Measurements from ENCODE around the gene SCAMP3.
"Not testable (repeated sequence)": the region's sequence is repeated elsewhere in the genome, so short reads cannot be mapped to it uniquely, and the experiment has no call there.

The SCAMP3 gene

DNA sequence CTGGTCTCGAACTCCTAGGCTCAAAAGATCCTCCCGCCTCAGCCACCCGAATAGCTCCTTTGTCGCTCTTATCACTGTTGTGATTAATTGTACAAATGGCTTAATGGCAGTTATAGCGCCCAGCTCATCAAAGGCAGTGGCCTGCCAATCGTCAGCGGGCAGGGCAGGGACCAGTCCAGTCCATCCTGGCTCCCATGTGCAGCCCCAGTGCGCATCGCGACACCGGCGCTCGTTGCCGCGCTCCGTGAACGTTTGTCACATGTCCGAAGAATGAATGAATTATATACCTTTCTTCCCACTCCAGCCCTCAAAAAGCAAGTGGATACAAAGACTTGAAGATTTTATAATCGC is 35.3 kb downstream of the SCAMP3 start:
- no peak for DNase-seq

DNA sequence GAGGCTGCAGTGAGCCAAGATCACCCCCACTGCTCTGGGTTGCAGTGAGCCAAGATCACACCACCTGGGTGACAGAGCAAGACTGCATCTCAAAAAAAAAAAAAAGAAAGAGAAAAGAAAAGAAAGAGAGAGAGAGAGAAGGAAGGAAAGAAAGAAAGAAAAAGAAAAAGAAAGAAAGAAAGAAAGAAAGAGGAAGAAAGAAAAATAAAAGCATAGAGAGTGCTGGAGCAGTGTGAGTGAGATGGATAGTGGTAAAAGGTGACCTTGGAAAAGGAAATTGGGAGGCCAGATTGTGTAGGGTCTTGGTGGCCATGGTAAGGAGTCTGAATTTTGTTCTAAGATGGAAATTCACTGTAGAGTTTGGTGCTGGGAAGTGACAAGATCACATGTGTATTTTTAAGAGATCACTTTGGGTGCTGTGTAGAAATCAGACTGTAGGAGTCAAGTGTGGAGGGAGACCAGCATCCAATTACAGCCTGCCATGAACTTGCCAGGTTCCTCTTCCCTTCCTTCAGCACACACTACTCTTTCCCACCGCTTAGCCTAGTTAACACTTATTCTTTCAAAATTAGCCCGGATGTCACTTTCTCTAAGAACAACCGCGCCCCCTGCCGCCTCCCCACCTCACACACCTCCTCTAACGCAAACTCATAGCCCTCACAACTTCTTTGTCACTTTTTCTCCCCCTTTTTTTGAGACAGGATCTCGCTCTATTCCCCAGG is 35.8 kb downstream of the SCAMP3 start:
- peak; percentile 81 for DNase-seq

DNA sequence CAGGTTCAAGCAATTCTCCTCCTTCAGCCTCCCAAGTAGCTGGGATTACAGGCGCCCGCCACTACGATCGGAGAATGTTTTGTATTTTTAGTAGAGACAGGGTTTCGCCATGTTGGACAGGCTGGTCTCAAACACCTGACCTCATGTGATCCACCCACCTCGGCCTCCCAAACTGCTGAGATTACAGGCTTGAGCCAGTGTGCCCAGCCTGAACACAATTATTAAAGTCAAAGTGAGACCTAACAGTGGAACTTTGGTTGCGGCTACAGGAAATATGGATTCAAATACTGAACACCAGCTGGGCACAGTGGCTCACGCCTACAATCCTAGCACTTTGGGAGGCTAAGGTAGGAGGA is 36.8 kb downstream of the SCAMP3 start:
- not testable (repeated sequence) for DNase-seq

DNA sequence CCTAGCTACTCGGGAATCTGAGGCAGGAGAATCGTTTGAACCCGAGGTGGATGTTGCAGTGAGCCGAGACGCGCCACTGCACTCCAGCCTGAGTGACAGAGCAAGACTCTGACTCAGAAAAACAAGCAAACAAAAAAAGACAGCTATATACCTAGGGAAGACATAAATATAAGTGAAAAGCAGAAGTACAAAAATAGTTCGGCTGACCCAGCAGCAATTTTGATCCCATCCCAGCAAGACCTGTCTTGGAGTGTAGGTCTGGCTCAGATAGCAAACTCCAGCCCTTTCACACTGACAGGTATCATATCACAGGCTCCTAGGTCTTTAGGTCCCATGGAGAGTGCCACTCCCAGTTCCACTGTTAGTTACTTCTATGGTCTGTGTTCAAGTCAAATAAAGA is 39.1 kb downstream of the SCAMP3 start:
- no peak for DNase-seq

DNA sequence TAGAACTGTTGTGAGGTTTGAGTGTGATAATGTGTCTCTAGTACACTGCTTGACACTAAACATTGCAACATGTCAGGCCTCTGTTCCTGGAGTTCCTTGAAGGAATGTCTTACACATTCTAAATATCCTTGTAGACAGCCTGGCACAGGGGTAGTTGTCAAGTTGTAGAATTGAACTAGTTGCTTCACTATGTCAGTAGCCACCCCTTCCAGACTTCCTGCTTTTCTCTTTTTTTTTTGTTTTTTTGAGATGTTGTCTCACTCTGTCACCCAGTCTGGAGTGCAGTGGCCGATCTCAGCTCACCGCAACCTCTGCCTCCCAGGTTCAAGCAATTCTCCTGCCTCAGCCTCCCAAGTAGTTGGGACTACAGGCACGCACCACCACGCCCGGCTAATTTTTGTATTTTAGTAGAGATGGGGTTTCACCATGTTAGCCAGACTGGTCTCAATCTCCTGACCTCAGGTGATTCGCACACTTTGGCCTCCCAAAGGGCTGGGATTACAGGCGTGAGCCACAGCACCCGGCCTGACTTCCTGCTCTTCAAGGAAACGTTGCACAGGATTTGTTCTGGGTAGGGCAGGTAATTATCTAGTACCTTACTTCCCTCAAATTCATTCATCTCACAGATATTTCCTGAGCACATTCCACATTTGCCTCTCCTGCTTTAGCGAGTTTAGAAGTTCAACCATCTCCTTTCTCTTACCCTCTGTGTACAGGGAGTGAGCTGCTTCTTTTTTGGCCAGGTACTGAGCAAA is 41.8 kb downstream of the SCAMP3 start:
- not testable (repeated sequence) for DNase-seq

DNA sequence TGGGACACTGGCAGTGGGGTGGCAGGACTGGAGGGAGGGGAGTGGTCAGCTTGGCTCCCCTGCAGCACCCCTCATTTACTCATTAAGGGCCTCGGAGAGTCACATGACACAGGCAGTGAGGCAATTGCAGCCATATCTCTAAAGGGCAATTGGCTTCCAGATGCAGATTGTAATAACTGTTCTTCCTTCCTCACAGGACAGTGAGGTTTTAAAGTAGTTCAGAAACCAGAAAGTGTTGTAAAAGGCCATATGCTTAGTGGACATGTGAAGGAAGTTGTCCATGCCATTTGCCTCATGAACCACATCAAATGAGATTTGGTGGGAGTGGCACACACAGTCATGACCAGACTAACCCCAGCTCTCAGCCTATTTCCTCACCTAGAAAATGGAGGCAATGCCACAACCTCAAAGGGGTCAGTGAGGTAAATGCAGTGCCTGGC is 42.5 kb downstream of the SCAMP3 start:
- no peak for DNase-seq

DNA sequence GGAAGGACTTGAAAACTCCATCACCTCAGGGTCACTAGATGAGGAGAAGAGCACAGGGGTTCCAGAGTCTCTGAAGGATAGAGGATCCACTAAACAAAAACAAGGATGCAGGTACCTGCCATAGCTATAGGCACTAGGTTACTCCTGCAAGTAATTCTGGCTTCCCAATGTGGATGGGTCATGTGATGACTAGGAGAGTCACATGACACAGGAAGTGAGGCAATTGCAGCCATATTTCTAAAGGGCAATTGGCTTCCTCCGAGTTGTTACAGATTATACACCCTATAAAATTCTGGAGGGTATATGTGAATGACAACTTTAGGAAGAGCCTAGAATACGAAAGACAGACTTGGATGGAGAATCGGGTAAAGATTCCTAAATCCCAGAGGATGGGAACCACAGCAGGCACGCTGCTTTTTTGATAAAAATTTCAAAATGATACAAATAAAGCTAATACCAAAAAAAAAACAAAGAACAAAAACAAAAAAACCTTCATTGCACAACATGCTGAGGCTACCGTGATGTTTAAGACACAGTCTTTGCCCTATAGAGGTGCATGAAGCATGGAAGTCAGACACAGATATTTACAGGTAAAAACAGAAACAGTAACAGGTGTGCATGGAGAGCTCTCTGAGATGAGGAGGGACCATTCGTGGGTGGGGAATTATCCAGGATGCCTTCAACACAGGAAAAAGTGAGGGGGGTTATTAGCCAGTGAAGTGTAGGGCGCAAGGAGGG is 43.1 kb downstream of the SCAMP3 start:
- DNase-seq, result no peak

DNA sequence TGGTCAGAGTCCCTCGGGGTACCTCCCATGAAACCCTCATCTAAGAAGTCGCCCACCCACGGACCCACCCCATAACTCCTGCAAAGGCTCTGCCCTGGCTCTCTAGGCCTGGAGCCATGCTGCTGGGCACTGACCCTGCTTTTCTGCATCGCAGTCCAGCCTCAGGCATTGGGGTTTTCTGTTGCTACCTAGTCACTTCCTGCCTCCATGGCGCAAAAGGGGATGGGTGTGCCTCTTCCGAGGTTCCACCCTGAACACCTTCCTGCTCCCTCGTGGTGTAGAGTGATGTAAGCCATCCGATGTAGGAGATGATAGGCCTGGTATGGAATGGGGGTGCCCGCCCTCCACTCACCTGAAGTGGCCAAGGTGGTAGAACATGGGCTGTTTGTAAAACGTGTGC is 47.5 kb downstream of the SCAMP3 start:
- not testable (repeated sequence) for DNase-seq

DNA sequence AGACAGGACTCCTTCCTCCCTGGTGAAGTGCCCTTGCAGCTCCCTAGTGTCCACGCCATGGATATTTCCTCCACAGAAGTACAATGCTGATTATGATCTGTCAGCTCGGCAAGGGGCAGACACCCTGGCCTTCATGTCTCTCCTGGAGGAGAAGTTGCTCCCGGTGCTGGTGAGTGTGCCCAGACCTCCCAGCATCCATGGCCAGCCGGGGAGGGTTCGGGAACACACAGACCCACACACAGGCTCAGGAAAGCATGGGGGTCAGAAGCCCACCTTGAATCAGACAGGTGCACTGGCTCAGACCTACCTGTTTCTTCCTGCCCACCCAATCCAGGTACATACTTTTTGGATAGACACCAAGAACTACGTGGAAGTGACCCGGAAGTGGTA is 50.1 kb downstream of the SCAMP3 start:
- DNase-seq, result not testable (repeated sequence)

DNA sequence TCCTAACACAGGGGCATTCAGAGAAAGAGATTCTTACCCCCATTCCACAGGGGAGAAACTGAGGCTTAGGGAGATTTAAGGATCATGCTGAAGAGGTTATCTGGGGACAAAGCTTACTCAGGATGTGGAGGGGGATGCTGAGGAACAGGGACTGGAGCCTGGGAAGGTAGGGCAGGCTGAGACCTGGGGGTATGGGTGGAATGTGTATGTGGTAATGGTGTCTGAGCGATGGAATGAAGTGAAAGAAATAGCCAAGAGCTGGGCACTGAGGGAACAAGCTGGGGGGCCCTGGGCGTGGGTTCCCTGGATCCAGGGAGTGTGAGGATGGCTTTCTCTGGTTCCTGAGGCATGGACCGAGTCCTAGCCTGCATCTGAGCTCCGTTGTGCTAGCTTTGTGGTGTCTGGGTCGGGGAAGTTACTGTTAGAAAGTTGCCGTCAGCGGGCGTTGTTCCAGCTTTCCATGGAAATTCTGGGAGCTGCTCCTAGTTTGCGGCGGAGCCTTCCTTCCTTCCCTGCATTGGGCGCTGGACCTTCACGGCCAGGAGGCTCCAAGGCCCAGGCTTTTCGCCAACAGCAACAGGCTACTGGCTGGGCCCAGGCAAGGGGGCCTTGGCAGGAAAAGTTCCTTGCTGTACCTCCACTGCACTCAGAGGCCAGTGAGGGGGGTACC is 50.6 kb downstream of the SCAMP3 start:
- DNase-seq, result not testable (repeated sequence)

DNA sequence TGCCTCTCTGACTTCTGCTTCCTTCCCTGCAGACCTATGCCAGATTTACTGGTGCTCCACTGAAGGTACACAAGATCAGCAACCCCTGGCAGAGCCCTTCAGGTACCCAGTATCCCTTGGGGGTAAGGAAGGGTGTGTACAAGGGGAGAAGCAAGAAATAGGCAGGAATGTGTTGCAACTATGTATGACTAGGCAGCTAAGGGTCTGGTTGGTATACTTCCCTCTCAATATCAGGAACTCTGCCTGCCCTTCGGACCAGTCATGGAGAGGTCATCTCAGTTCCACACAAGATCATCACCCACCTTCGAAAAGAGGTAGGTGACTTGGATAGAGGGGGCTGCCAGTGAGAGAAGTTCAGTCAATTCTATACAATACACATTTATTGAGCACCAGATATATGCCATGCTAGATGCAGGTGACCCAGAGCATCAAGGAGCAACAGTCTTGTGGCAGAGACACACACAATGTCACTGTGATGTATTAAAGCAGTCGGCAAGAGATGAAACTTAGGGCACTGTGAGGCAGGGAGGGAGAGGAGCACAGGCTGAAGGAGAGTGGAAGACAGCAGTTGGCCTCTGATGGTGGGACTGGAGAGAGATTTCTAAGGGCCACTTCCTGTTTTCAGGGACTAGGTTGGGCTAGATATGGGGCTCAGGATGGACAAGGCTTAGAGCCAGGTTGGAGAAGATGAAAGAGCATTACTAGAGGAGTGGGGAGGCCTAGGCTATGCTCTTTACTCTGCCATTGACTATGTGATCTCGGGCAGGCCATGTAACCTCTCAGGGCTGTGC is 51.7 kb downstream of the SCAMP3 start:
- no peak for DNase-seq

DNA sequence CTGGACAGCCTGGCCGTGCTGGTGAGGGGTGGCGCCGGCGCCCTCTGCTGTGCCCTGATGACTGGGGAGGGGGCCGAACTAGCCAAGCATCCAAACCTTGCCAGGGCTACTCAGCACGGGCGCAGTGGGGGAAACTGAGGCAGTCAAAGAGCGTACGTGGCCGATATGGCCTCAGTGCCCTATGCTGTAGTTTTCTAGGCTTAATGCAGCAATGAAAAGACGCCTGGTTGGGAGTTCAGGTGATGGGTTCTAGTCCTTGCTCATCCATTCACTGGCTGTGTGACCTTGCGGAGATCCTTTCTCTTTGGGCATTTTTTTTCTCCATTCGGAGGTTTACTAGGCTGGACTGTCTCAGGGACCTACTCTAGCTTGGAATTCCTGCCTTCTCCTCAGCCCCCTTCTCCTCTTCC is 52.8 kb downstream of the SCAMP3 start:
- no peak for DNase-seq

DNA sequence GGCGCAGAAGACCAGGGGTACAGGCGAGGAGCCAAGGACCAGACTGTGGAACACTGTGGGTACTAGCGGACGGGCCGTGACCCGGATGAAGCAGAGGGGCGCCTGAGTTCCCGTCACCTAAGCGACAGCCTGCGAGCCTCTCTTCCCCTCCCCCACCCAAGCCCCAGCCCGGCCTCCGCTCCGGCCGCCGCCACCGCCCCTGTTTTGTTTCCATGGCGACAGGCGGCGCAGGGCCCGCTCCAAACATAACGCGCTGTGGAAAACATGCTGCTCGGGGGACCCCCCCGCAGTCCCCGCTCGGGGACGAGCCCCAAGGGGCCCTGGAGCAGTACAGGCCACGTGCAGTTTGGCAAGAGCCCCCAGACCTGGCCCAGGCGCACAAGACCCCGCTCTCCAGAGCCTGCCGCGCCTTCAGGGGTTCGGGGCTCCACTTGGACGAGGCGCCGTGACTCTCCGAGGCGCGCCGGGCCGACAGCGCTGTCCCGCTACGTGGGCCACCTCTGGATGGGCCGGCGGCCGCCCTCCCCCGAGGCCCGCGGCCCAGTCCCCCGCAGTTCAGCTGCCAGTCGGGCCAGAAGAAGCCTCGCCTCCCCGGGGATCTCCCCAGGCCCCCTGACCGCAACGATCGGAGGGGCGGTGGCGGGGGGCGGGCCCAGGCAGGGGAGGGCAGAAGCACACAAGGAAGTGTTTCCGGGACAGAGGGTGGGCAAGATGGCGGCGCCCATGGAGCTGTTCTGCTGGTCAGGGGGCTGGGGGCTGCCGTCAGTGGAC is 53.4 kb downstream of the SCAMP3 start, which contains the start of gene MTX1:
MTX1 (plus strand) TSS at position 155 of the 771 bp plus-strand sequence; CDS start at position 265, 110 bp downstream.
- DNase-seq, result peak; percentile 91

DNA sequence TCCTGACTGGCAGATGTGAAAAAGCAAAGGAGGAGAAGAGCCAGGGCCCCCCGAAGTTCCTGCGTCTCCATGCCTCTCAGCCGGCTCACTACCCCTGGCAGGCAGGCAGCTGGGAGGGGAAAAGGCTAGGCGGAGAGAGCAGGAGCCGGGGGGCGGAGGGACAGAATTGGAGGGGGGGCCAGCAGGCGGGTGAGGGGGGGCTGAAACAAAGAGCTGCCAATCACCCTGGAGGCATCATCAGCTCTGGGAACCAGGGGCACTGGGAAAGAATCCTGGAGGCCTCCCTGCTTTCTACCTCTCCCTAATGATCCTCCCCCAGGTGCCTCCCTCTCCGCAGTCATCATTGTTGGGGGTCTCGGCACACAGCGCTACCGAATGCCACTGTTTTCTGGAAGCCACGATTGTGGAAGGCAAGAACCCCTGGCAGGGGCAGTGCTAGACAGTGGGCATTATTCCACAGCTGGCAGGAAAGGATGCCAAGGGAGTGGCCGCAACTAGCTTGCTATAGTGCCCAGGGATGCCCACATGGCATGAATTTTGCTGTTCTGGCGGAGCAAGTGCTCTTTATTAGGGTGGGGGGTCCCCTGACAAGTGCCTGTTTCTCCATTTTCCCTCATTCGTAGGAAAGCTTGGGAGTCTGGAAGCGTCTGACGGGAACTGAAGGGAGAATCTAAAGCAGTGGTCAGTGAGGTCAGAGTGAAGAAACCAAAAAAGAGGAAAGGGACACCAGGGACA is 54.2 kb downstream of the SCAMP3 start, which contains the start of gene THBS3:
THBS3 (minus strand) TSS at position 92 of the 735 bp plus-strand sequence; CDS start at position 71, 21 bp downstream.
- DNase-seq, result no peak

DNA sequence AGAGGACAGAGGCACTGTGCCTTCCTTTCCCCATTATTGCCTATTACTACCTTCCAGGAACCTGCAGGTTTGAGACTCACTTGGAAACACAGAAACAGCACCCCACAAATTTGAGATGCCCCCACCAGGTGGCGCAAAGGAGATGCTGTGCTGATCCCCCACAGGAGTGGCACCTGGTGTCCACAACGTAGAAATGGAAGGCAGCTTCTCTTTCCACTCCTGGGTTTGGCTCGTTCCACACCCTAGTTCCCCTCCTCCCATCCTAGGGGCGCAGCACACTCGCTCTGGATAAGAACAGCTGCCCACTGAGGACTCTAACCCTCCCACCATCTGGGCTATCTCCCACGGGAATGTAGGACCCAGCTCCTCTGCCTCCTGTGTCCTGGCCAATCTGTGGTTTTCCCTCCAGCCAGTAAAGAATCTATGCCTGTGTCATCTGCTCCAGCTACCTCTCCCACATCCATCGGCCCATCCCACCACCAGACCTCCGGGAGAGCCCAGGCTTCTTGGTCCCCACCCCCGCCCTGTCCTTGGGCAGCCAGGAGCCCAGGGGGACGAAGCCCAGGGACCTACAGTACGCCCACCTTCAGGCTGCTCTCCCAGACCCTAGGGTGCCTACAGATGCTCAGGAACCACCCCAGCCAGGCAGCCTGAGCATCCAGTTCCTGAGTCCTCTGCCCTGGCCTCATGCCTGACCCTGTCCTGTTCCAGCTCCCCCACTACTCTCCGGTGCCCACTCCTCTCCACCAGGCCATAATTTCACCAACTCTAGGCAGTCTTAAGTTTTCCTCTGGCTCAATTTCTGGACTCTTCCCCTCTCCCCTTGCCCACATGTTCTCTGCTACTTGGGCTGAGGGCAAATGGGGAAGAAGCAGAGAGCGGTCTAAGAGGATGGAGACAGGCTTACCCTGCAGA is 55.0 kb downstream of the SCAMP3 start:
- peak; percentile 84 for DNase-seq
